NK-92 (cell line): ENCODE results near the gene KIRREL3.

ENCODE experiments used
- DNase-seq: peaks from one replicate; lab custom pipeline; 2025; ENCODE audit not compliant: unreplicated experiment; lab: John Stamatoyannopoulos, UW

Gene KIRREL3

GRCh38 chr11:126495281-126496220, 505.0 kb downstream of the KIRREL3 start:
- DNase-seq = no peak

- no peak for DNase-seq
These were observed 505.7 kb downstream of the KIRREL3 start for GRCh38 chr11:126494831-126495230.

- no peak for DNase-seq
These were observed 508.1 kb downstream of the KIRREL3 start for GRCh38 chr11:126492331-126493082.

GRCh38 chr11:126491092-126491491, 509.5 kb downstream of the KIRREL3 start:
- no peak for DNase-seq

- DNase-seq = no peak
These were observed 510.5 kb downstream of the KIRREL3 start for GRCh38 chr11:126489836-126490660.

- DNase-seq = no peak
These were observed 511.8 kb downstream of the KIRREL3 start for GRCh38 chr11:126488591-126489370.

GRCh38 chr11:126487711-126488110, 512.9 kb downstream of the KIRREL3 start:
- no peak for DNase-seq

- DNase-seq = no peak
These were observed 514.5 kb downstream of the KIRREL3 start for GRCh38 chr11:126485986-126486635.

- no peak for DNase-seq
These were observed 515.4 kb downstream of the KIRREL3 start for GRCh38 chr11:126485021-126485792.

- no peak for DNase-seq
These were observed 516.3 kb downstream of the KIRREL3 start for GRCh38 chr11:126484266-126484665.

- DNase-seq = no peak
These were observed 516.9 kb downstream of the KIRREL3 start for GRCh38 chr11:126483621-126484195.

GRCh38 chr11:126482586-126483108, 517.9 kb downstream of the KIRREL3 start:
- DNase-seq = no peak

- no peak for DNase-seq
These were observed 519.3 kb downstream of the KIRREL3 start for GRCh38 chr11:126481303-126481680.

GRCh38 chr11:126480410-126481302, 519.9 kb downstream of the KIRREL3 start:
- no peak for DNase-seq

GRCh38 chr11:126480015-126480409, 520.6 kb downstream of the KIRREL3 start:
- no peak for DNase-seq

- DNase-seq = no peak
These were observed 521.2 kb downstream of the KIRREL3 start for GRCh38 chr11:126479178-126479930.

- DNase-seq = no peak
These were observed 522.1 kb downstream of the KIRREL3 start for GRCh38 chr11:126478466-126478865.
